PC-3 (cell line): Measurements from ENCODE around the gene PINLYP.

Experiments used
- EZH2 ChIP-seq: fragments of 300-600 bp; sonication (generic); IDR thresholded peaks from one replicate; pipeline ENCODE4 v1.6.1; 2017; ENCODE audit warnings: antibody characterized with exemption, mild to moderate bottlenecking, low read length; ENCODE audit not compliant: unreplicated experiment
- EZH2phosphoT487 ChIP-seq: fragments of 300-600 bp; sonication (generic); IDR thresholded peaks from 2 replicates; pipeline ENCODE4 v1.6.1; 2018; ENCODE audit warnings: mild to moderate bottlenecking, antibody characterized with exemption, low read length, borderline replicate concordance
- TF ChIP-seq, protein P1 (sequence below): fragments of 300-600 bp; sonication (generic); conservative IDR thresholded peaks from 2 replicates; pipeline ENCODE4 v1.5.1; 2017; ENCODE audit warnings: antibody characterized with exemption, low read depth, mild to moderate bottlenecking, low read length

DNA sequence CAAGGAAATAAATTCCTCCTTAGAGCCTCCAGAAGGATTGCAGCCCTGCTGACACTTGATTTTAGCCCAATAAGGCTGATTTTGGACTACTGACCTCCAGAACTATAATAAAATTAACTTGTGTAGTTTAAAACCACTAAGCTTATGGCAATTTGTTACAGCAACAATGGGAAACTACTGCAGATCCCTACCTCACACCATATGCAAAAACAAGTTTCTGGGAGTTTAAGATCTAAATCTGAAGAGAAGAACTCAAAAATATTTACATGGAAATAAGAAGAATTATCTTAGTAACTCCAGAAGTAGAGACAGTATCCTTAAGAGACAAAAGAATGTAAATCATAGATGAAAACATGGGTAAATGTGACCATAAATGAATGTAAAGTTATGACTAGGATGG lies 36.7 kb upstream of the PINLYP start:
- TF ChIP-seq, protein P1, sequence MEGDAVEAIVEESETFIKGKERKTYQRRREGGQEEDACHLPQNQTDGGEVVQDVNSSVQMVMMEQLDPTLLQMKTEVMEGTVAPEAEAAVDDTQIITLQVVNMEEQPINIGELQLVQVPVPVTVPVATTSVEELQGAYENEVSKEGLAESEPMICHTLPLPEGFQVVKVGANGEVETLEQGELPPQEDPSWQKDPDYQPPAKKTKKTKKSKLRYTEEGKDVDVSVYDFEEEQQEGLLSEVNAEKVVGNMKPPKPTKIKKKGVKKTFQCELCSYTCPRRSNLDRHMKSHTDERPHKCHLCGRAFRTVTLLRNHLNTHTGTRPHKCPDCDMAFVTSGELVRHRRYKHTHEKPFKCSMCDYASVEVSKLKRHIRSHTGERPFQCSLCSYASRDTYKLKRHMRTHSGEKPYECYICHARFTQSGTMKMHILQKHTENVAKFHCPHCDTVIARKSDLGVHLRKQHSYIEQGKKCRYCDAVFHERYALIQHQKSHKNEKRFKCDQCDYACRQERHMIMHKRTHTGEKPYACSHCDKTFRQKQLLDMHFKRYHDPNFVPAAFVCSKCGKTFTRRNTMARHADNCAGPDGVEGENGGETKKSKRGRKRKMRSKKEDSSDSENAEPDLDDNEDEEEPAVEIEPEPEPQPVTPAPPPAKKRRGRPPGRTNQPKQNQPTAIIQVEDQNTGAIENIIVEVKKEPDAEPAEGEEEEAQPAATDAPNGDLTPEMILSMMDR, result no peak
- TF ChIP-seq EZH2 (no peak), EZH2phosphoT487 (no peak)
